Measurements from ENCODE around the gene STAU1. TPM values are rescaled to one million over a fixed set of nuclear protein-coding genes. Genes with fewer than 3 reads are reported as not detected.
"Not testable (repeated sequence)": the region's sequence is repeated elsewhere in the genome, so short reads cannot be mapped to it uniquely, and the experiment has no call there.

The STAU1 gene
- total RNA-seq, 3 donors from 2014 or later = 66.4 to 79.0 (median 74.2) TPM

DNA sequence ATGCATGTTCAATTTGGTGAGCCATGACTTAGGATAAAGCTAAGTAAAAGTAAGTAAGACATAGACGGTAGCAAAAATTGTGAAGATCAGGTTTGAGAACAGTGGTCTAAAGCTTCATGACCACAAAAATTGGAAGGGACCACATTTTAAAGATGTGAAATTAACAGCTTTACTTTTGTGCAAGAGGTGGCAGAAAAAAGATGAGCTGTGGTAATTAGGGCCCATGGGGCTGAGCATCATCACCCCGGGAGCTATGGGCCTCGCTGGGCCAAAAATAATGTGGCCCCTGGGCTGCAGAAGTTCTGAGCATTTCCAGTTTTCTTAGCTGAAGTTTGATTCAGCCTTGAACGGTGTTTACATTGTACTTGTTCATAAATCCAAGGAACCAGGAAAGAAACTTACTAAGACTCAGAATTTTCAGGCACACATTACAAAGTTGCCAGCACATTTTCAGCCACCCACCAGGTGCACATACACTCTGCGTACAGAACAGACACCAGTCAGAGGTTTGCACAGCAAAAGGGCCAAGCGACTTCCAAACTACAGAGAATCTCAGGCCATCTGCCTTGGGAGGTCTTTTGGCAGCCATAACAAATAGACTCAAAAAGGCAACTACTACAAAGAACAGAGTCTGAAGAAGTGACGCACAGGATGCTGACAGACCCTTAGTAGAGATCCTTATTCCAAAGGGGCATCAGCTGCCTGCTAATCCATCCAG lies 84.3 kb downstream of the STAU1 start:
- no peaks in the 10 kb centered on the region for H3K27me3 Mint-ChIP-seq (ENCODE audit: low read depth)
- peaks cover 12% of the 10 kb centered on the region for H3K4me1 Mint-ChIP-seq (ENCODE audit: low read depth)
- peaks cover 29% of the 10 kb centered on the region for H3K36me3 Mint-ChIP-seq (ENCODE audit: insufficient read depth)
- no peak for DNase-seq
- H3K9me3 Mint-ChIP-seq = no peaks in the 10 kb centered on the region
- no peak for ATAC-seq
- no peak overlapping the region for H3K4me3 Mint-ChIP-seq

- H3K4me1 Mint-ChIP-seq (ENCODE audit: low read depth) = peaks cover 12% of the 10 kb centered on the region
- DNase-seq (no peak), ATAC-seq (no peak)
- H3K4me3 Mint-ChIP-seq = no peak overlapping the region
- no peaks in the 10 kb centered on the region for H3K9me3 Mint-ChIP-seq
- no peaks in the 10 kb centered on the region for H3K27me3 Mint-ChIP-seq (ENCODE audit: low read depth)
- peaks cover 31% of the 10 kb centered on the region for H3K36me3 Mint-ChIP-seq (ENCODE audit: insufficient read depth)
Measured at GRCh38 chr20:49103019-49103418, 85.1 kb downstream of the STAU1 start.

- ATAC-seq (peak; percentile 41 to 43), DNase-seq (no peak)
- Mint-ChIP-seq H3K4me3 (no peak overlapping the region), H3K9me3 (no peaks in the 10 kb centered on the region), H3K36me3 (ENCODE audit: insufficient read depth) (peaks cover 43% of the 10 kb centered on the region), H3K27me3 (ENCODE audit: low read depth) (no peaks in the 10 kb centered on the region), H3K4me1 (ENCODE audit: low read depth) (peaks cover 12% of the 10 kb centered on the region)
Measured at GRCh38 chr20:49100972-49101371, 87.2 kb downstream of the STAU1 start.

DNA sequence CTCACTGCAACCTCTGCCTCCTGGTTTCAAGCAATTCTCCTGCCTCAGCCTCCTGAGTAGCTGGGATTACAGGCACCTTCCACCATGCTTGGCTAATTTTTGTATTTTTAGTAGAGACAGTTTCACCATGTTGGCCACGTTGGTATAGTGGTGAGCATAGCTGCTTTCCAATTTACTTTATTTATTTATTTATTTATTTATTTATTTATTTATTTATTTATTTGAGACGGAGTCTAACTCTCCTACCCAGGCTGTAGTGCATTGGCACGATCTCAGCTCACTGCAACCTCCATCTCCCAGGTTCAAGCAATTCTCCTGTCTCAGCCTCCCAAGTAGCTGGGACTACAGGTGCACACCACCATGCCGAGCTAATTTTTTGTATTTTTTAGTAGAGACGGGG lies 87.8 kb downstream of the STAU1 start:
- not testable (repeated sequence) for ATAC-seq, H3K4me3 Mint-ChIP-seq
- peaks cover 12% of the 10 kb centered on the region for H3K4me1 Mint-ChIP-seq (ENCODE audit: low read depth)

DNA sequence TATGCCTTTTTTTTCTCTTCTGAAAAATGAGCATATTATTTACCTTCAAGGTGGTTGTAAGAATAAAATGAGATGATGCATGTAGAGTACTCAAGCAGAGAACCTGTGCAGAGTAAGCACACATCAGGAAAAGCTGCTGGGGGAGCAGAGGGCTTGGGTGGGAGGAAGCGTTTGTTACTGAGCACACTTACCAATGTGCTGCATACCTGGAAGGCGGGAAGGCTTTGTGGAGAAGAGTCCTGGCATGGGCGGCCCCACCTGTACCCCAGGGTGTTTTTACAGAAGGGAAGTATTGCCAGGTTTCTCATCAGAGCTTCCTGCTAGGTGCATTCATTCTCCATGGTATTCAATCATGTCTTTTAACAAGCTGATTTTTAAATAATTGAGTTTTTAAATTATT lies 89.1 kb downstream of the STAU1 start:
- H3K9me3 Mint-ChIP-seq = no peaks in the 10 kb centered on the region
- H3K36me3 Mint-ChIP-seq (ENCODE audit: insufficient read depth) = peaks cover 54% of the 10 kb centered on the region
- no peak for DNase-seq
- H3K27me3 Mint-ChIP-seq (ENCODE audit: low read depth) = no peaks in the 10 kb centered on the region
- H3K4me1 Mint-ChIP-seq (ENCODE audit: low read depth) = peaks cover 12% of the 10 kb centered on the region
- no peak for ATAC-seq
- no peak overlapping the region for H3K4me3 Mint-ChIP-seq

More for the DNA sequence above, 87.8 kb downstream of the STAU1 start:
- not testable (repeated sequence) for H3K27me3 Mint-ChIP-seq (ENCODE audit: low read depth); H3K9me3 Mint-ChIP-seq; DNase-seq
- peaks cover 45% of the 10 kb centered on the region for H3K36me3 Mint-ChIP-seq (ENCODE audit: insufficient read depth)

- no peaks in the 10 kb centered on the region for H3K9me3 Mint-ChIP-seq
- H3K27me3 Mint-ChIP-seq (ENCODE audit: low read depth) = no peaks in the 10 kb centered on the region
- DNase-seq (no peak), ATAC-seq (no peak)
- peaks cover 12% of the 10 kb centered on the region for H3K4me1 Mint-ChIP-seq (ENCODE audit: low read depth)
- peaks cover 49% of the 10 kb centered on the region for H3K36me3 Mint-ChIP-seq (ENCODE audit: insufficient read depth)
- no peak overlapping the region for H3K4me3 Mint-ChIP-seq
Measured at GRCh38 chr20:49098136-49098535, 90.0 kb downstream of the STAU1 start.

DNA sequence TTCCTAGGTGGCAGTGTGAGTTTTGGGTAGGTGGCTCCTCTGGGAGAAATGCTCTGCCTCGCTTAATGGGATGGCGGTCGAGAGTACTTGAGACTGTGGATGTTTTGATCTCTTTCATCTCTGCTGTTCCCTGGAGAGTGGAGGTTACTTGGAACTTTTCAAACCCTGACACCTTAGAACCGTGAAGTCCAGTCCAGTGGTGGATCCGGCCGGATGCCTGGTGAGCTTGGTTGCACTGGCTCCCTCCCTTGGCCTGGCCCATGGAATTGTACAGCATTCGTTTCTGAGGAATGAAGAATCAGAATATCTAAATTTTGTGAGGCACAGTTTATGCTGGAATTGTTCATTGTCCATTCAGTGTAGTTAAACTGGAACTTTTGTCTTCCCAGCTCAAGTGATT lies 91.0 kb downstream of the STAU1 start:
- DNase-seq (no peak), ATAC-seq (no peak)
- no peaks in the 10 kb centered on the region for H3K9me3 Mint-ChIP-seq
- peaks cover 43% of the 10 kb centered on the region for H3K36me3 Mint-ChIP-seq (ENCODE audit: insufficient read depth)
- no peak overlapping the region for H3K4me3 Mint-ChIP-seq
- no peaks in the 10 kb centered on the region for H3K27me3 Mint-ChIP-seq (ENCODE audit: low read depth)
- H3K4me1 Mint-ChIP-seq (ENCODE audit: low read depth) = peaks cover 12% of the 10 kb centered on the region

- ATAC-seq = no peak
- no peaks in the 10 kb centered on the region for H3K27me3 Mint-ChIP-seq (ENCODE audit: low read depth)
- H3K4me3 Mint-ChIP-seq = no peak overlapping the region
- no peak for DNase-seq
- peaks cover 10% of the 10 kb centered on the region for H3K4me1 Mint-ChIP-seq (ENCODE audit: low read depth)
- H3K9me3 Mint-ChIP-seq = no peaks in the 10 kb centered on the region
- H3K36me3 Mint-ChIP-seq (ENCODE audit: insufficient read depth) = peaks cover 40% of the 10 kb centered on the region
Measured at GRCh38 chr20:49096203-49096730, 91.9 kb downstream of the STAU1 start.

DNA sequence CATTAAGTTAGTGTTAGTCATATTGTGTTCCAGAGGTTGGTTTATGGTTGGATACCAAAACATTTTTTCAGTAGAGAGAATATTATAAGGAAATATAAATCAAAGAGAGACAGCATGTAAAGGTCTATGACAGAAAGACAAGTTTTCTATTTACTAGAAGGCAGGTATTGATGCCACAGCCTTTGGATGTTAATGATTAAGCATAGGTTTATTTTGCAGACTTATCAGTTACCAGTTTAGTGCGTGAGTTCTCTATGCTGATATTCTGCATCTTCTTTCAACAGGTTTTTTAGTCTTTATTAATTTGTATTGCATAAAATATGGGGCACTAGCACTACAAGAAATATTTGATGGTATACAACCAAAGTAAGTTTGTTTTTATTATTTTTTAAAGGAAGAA lies 96.4 kb downstream of the STAU1 start:
- Mint-ChIP-seq H3K4me3 (no peak overlapping the region), H3K4me1 (ENCODE audit: low read depth) (no peaks in the 10 kb centered on the region), H3K9me3 (no peaks in the 10 kb centered on the region), H3K36me3 (ENCODE audit: insufficient read depth) (peaks cover 39% of the 10 kb centered on the region), H3K27me3 (ENCODE audit: low read depth) (no peaks in the 10 kb centered on the region)
- ATAC-seq = no peak
- no peak for DNase-seq

GRCh38 chr20:49091104-49091503 lies 97.0 kb downstream of the STAU1 start:
- ATAC-seq = no peak
- no peak for DNase-seq

GRCh38 chr20:49082295-49082694 lies 105.8 kb downstream of the STAU1 start:
- H3K4me3 Mint-ChIP-seq; H3K9me3 Mint-ChIP-seq; H3K4me1 Mint-ChIP-seq (ENCODE audit: low read depth); DNase-seq; ATAC-seq; H3K27me3 Mint-ChIP-seq (ENCODE audit: low read depth): not testable (repeated sequence)
- H3K36me3 Mint-ChIP-seq (ENCODE audit: insufficient read depth) = peaks cover 33% of the 10 kb centered on the region

More at GRCh38 chr20:49091104-49091503, 97.0 kb downstream of the STAU1 start:
- Mint-ChIP-seq H3K4me3 (no peak overlapping the region), H3K27me3 (ENCODE audit: low read depth) (no peaks in the 10 kb centered on the region), H3K9me3 (no peaks in the 10 kb centered on the region), H3K4me1 (ENCODE audit: low read depth) (no peaks in the 10 kb centered on the region), H3K36me3 (ENCODE audit: insufficient read depth) (peaks cover 37% of the 10 kb centered on the region)

DNA sequence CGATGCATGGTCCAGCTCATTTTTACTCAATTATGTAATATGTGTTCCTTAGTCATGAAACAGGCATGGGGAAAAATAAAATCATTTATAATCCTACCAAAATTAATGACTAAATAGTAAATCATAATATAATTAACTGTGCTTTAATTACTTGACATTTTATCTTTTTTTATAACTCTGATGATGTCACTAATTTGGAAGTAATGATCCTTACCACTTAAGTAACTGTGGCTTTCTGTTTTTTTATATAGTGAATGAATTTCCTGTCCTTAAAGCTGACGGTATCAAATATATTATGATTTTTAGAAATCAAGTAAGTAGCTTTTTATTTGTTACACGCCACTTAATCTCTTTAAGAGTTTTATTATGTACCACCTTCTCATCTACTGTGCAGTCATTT lies 109.8 kb downstream of the STAU1 start:
- no peak for DNase-seq
- Mint-ChIP-seq H3K4me1 (ENCODE audit: low read depth) (peaks cover 5% of the 10 kb centered on the region), H3K36me3 (ENCODE audit: insufficient read depth) (peaks cover 22% of the 10 kb centered on the region), H3K27me3 (ENCODE audit: low read depth) (no peaks in the 10 kb centered on the region), H3K9me3 (no peaks in the 10 kb centered on the region), H3K4me3 (no peak overlapping the region)
- no peak for ATAC-seq

GRCh38 chr20:49074521-49074920 lies 113.6 kb downstream of the STAU1 start:
- Mint-ChIP-seq H3K36me3 (ENCODE audit: insufficient read depth) (peaks cover 25% of the 10 kb centered on the region), H3K27me3 (ENCODE audit: low read depth) (no peaks in the 10 kb centered on the region), H3K4me1 (ENCODE audit: low read depth) (peaks cover 5% of the 10 kb centered on the region), H3K9me3 (no peaks in the 10 kb centered on the region), H3K4me3 (no peak overlapping the region)
- no peak for ATAC-seq
- no peak for DNase-seq
